ENCODE data around the gene HPCA.

Gene HPCA

GRCh38 chr1:32890516-32891240 lies 4.4 kb downstream of the HPCA start:
- DNase-seq = no peak

- DNase-seq = no peak
These were observed 4.9 kb downstream of the HPCA start for GRCh38 chr1:32891241-32891570.

- DNase-seq = no peak
These were observed 5.3 kb downstream of the HPCA start for GRCh38 chr1:32891630-32892029.

- peak; percentile 23 for DNase-seq
These were observed 6.3 kb downstream of the HPCA start for GRCh38 chr1:32892368-32893197.

- DNase-seq = peak; percentile 27
These were observed 7.1 kb downstream of the HPCA start for GRCh38 chr1:32893198-32894018.

GRCh38 chr1:32894019-32894600 lies 7.8 kb downstream of the HPCA start:
- no peak for DNase-seq

- no peak for DNase-seq
These were observed 8.4 kb downstream of the HPCA start for GRCh38 chr1:32894681-32895080.

- no peak for DNase-seq
These were observed 9.3 kb downstream of the HPCA start for GRCh38 chr1:32895325-32896215.

GRCh38 chr1:32896451-32896850 lies 10.2 kb downstream of the HPCA start:
- DNase-seq = no peak

- DNase-seq = no peak
These were observed 11.1 kb downstream of the HPCA start for GRCh38 chr1:32897082-32898049.

- DNase-seq = no peak
These were observed 11.8 kb downstream of the HPCA start for GRCh38 chr1:32898056-32898455.

GRCh38 chr1:32898958-32899357 lies 12.7 kb downstream of the HPCA start:
- DNase-seq = no peak

- DNase-seq = no peak
These were observed 13.4 kb downstream of the HPCA start for GRCh38 chr1:32899586-32900296.

GRCh38 chr1:32900371-32900955 lies 14.2 kb downstream of the HPCA start:
- no peak for DNase-seq

- DNase-seq = no peak
These were observed 14.9 kb downstream of the HPCA start, which contains the start of gene TMEM54 for GRCh38 chr1:32900956-32901822. Gene TMEM54 (minus strand): TSS chr1:32901389. CDS start chr1:32901238, 151 bp downstream.

- no peak for DNase-seq
These were observed 15.7 kb downstream of the HPCA start for GRCh38 chr1:32901823-32902534.

GRCh38 chr1:32902535-32902920 lies 16.2 kb downstream of the HPCA start:
- no peak for DNase-seq
